Endodermal cell (in vitro differentiated cells): ENCODE results near the gene ZFYVE9. TPM values are rescaled to one million over a fixed set of nuclear protein-coding genes. Genes with fewer than 3 reads are reported as not detected.
"Not testable (repeated sequence)": the region's sequence is repeated elsewhere in the genome, so short reads cannot be mapped to it uniquely, and the experiment has no call there.

Source experiments
- DNase-seq: peaks from one replicate; pipeline ENCODE4 v3.0.0-alpha.2; 2017
- H3K27ac ChIP-seq: 2 replicates; pipeline ENCODE4 v1.5.1; 2013; ENCODE audit warnings: mild to moderate bottlenecking, low read depth, low read length, moderate library complexity
- H3K27me3 ChIP-seq: 2 replicates; pipeline ENCODE4 v1.6.1; 2013; ENCODE audit warnings: mild to moderate bottlenecking, low read length, moderate library complexity; ENCODE audit not compliant: insufficient read depth, control insufficient read depth, poor library complexity, severe bottlenecking
- H3K36me3 ChIP-seq: 2 replicates; pipeline ENCODE4 v1.7.0; 2013; ENCODE audit warnings: mild to moderate bottlenecking, low read length, moderate library complexity; ENCODE audit not compliant: control insufficient read depth, insufficient read depth
- H3K4me1 ChIP-seq: one replicate; pipeline ENCODE4 v1.7.0; 2013; ENCODE audit warnings: low read length; ENCODE audit not compliant: control insufficient read depth, insufficient read depth
- H3K4me3 ChIP-seq: 2 replicates; pipeline ENCODE4 v1.5.1; 2013; ENCODE audit warnings: mild to moderate bottlenecking, low read length, moderate library complexity
- H3K9ac ChIP-seq: 2 replicates; pipeline ENCODE4 v1.6.1; 2013; ENCODE audit warnings: mild to moderate bottlenecking, low read length, moderate library complexity; ENCODE audit not compliant: poor library complexity, severe bottlenecking; ENCODE audit errors: extremely low read depth
- H3K9me3 ChIP-seq: 2 replicates; pipeline ENCODE4 v1.6.1; 2013; ENCODE audit warnings: mild to moderate bottlenecking, low read length, moderate library complexity; ENCODE audit not compliant: control insufficient read depth
- H3K27ac Mint-ChIP-seq: 2 replicates; pipeline ENCODE4 v1.8.0; 2020; ENCODE audit warnings: mixed read lengths
- H3K27me3 Mint-ChIP-seq: 2 replicates; pipeline ENCODE4 v1.8.0; 2021; ENCODE audit warnings: mild to moderate bottlenecking, mixed read lengths; ENCODE audit not compliant: insufficient read depth
- H3K36me3 Mint-ChIP-seq: 2 replicates; pipeline ENCODE4 v1.8.0; 2020; ENCODE audit warnings: low read depth, mixed read lengths
- H3K4me1 Mint-ChIP-seq: 2 replicates; pipeline ENCODE4 v1.8.0; 2020; ENCODE audit warnings: mixed read lengths
- H3K4me3 Mint-ChIP-seq: 2 replicates; pipeline ENCODE4 v1.8.0; 2020; ENCODE audit warnings: mild to moderate bottlenecking, moderate library complexity, mixed read lengths
- H3K9me3 Mint-ChIP-seq: 2 replicates; pipeline ENCODE4 v1.8.0; 2020; ENCODE audit warnings: mild to moderate bottlenecking, mixed read lengths
- WGBS, 2 experiments: methylation state at CpG; one replicate each; pipeline versions ENCODE4 v1.1.5 to v1.1.7; 2013; ENCODE audit warnings: missing lambda C conversion rate in 2 of 2, mixed read lengths in 1 of 2; ENCODE audit not compliant: insufficient coverage in 1 of 2, insufficient read length in 1 of 2; 5-methylcytosine and 5-hydroxymethylcytosine counted together
- total RNA-seq, 2 donors: library from RNA; stranded (reverse); fragmentation: NEBNext Ultra II Directional in 1 of 2; extraction: Animal tissue kit (Norgen Biotek cat#: 25700) in 1 of 2; gene quantifications; 2 replicates in 1 of 2; 3 replicates in 1 of 2; pipeline ENCODE4 v1.2.1, GENCODE V29; 2021
- TF ChIP-seq, protein P1 (sequence below): fragments of 200-600 bp; sonication (generic); conservative IDR thresholded peaks from 2 replicates; pipeline ENCODE4 v1.5.0; 2021; ENCODE audit warnings: antibody characterized with exemption, mild to moderate bottlenecking

The ZFYVE9 gene
- total RNA-seq, 2 donors from 2014 or later = 34.3 to 40.5 TPM

DNA sequence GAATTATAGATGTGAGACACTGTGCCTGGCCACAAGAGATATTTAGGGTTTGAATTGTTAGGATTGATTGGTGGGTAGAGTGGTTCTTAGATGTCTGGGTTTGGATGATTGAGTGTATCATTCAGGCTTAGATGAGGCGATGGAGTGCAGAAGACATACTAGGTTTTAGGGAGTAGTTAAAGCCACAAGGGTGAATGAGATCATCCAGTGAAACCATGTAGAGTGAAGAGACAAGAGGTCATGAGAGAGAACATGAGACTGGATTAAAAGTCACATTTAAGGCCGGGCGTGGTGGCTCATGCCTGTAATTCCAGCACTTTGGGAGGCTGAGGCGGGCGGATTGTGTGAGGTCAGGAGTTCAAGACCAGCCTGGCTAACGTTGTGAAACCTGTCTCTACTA lies 37.2 kb downstream of the ZFYVE9 start:
- peaks cover 59% of the 10 kb centered on the region for H3K9me3 Mint-ChIP-seq
- no peak overlapping the region for H3K4me3 ChIP-seq
- H3K36me3 Mint-ChIP-seq = peaks cover 29% of the 10 kb centered on the region
- no peaks in the 10 kb centered on the region for H3K27me3 Mint-ChIP-seq
- no peaks in the 10 kb centered on the region for H3K36me3 ChIP-seq
- H3K4me1 ChIP-seq = no peaks in the 10 kb centered on the region
- peaks cover 4% of the 10 kb centered on the region for H3K4me1 Mint-ChIP-seq
- peaks cover 18% of the 10 kb centered on the region for H3K9me3 ChIP-seq
- no peaks in the 10 kb centered on the region for H3K27me3 ChIP-seq
- WGBS, 2 experiments = 80 to 82% methylated on average over 6 of the region's 6 CpGs
- H3K4me3 Mint-ChIP-seq = no peak overlapping the region
- no peak for DNase-seq
- TF ChIP-seq, protein P1, sequence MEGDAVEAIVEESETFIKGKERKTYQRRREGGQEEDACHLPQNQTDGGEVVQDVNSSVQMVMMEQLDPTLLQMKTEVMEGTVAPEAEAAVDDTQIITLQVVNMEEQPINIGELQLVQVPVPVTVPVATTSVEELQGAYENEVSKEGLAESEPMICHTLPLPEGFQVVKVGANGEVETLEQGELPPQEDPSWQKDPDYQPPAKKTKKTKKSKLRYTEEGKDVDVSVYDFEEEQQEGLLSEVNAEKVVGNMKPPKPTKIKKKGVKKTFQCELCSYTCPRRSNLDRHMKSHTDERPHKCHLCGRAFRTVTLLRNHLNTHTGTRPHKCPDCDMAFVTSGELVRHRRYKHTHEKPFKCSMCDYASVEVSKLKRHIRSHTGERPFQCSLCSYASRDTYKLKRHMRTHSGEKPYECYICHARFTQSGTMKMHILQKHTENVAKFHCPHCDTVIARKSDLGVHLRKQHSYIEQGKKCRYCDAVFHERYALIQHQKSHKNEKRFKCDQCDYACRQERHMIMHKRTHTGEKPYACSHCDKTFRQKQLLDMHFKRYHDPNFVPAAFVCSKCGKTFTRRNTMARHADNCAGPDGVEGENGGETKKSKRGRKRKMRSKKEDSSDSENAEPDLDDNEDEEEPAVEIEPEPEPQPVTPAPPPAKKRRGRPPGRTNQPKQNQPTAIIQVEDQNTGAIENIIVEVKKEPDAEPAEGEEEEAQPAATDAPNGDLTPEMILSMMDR = no peak
- no peak overlapping the region for H3K27ac ChIP-seq
- H3K27ac Mint-ChIP-seq = no peak overlapping the region
- H3K9ac ChIP-seq = no peak overlapping the region

DNA sequence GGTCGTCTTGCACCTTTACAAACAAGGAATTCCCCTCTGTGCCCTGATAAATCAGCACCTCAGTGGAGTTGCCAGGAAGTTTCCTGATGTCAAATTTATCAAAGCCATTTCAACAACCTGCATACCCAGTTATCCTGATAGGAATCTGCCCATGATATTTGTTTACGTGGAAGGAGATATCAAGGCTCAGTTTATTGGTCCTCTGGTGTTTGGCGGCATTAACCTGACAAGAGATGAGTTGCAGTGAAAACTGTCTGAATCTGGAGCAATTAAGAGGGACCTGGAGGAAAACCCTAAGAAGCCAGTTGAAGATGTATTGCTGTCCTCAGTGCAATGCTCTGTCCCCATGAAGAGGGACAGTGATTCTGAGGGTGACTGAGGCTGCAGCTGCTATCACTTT lies 38.3 kb downstream of the ZFYVE9 start:
- Histone ChIP-seq H3K4me3 (no peak overlapping the region), H3K27me3 (no peaks in the 10 kb centered on the region), H3K4me1 (no peaks in the 10 kb centered on the region), H3K27ac (no peak overlapping the region), H3K36me3 (no peaks in the 10 kb centered on the region), H3K9me3 (peaks cover 18% of the 10 kb centered on the region), H3K9ac (no peak overlapping the region)
- no peak overlapping the region for H3K27ac Mint-ChIP-seq
- WGBS, 2 experiments = 95 to 97% methylated on average over 3 of the region's 3 CpGs
- H3K9me3 Mint-ChIP-seq = peaks cover 56% of the 10 kb centered on the region
- H3K27me3 Mint-ChIP-seq = no peaks in the 10 kb centered on the region
- DNase-seq = no peak
- peaks cover 29% of the 10 kb centered on the region for H3K36me3 Mint-ChIP-seq
- TF ChIP-seq, protein P1 = no peak
- no peak overlapping the region for H3K4me3 Mint-ChIP-seq
- H3K4me1 Mint-ChIP-seq = peaks cover 4% of the 10 kb centered on the region

DNA sequence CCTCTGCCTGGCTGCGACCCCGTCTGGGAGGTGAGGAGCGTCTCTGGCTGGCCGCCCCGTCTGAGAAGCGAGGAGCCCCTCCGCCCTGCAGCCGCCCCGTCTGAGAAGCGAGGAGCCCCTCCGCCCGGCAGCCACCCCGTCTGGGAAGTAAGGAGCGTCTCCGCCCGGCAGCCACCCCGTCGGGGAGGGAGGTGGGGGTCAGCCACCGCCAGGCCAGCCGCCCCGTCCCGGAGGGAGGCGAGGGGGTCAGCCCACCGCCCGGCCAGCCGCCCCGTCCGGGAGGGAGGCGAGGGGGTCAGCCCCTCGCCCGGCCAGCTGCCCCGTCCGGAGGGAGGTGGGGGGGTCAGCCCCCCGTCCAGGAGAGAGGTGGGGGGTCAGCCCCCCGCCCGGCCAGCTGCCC lies 39.9 kb downstream of the ZFYVE9 start:
- H3K4me3 ChIP-seq, H3K4me3 Mint-ChIP-seq, DNase-seq, H3K27ac ChIP-seq, H3K9ac ChIP-seq, H3K27me3 ChIP-seq, H3K27ac Mint-ChIP-seq, H3K4me1 Mint-ChIP-seq, H3K36me3 ChIP-seq, H3K27me3 Mint-ChIP-seq, H3K4me1 ChIP-seq: not testable (repeated sequence)
- peaks cover 50% of the 10 kb centered on the region for H3K9me3 Mint-ChIP-seq
- 98 to 100% methylated on average over 2 to 36 of the region's 36 CpGs for WGBS, 2 experiments
- H3K36me3 Mint-ChIP-seq = peaks cover 26% of the 10 kb centered on the region
- H3K9me3 ChIP-seq = peaks cover 18% of the 10 kb centered on the region

DNA sequence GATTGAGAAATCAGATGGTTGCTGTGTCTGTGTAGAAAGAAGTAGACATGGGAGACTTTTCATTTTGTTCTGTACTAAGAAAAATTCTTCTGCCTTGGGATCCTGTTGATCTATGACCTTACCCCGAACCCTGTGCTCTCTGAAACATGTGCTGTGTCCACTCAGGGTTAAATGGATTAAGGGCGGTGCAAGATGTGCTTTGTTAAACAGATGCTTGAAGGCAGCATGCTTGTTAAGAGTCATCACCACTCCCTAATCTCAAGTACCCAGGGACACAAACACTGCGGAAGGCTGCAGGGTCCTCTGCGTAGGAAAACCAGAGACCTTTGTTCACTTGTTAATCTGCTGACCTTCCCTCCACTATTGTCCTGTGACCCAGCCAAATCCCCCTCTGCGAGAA lies 40.4 kb downstream of the ZFYVE9 start:
- H3K27me3 ChIP-seq, H3K27ac Mint-ChIP-seq, H3K4me1 Mint-ChIP-seq, H3K9ac ChIP-seq, H3K27ac ChIP-seq, H3K4me3 ChIP-seq, H3K4me1 ChIP-seq, H3K4me3 Mint-ChIP-seq, H3K36me3 ChIP-seq, H3K27me3 Mint-ChIP-seq, DNase-seq: not testable (repeated sequence)
- WGBS, 2 experiments = 87% methylated on average over 3 of the region's 5 CpGs; no CpG with 5 or more reads in 1 of the 2 experiments
- Mint-ChIP-seq H3K9me3 (peaks cover 46% of the 10 kb centered on the region), H3K36me3 (peaks cover 21% of the 10 kb centered on the region)
- H3K9me3 ChIP-seq = peaks cover 17% of the 10 kb centered on the region
